Fibroblast of lung (primary cell): ENCODE measurements around the gene FGGY. TPM values are rescaled to one million over a fixed set of nuclear protein-coding genes. Genes with fewer than 3 reads are reported as not detected.

Experiments used
- DNase-seq, 2 donors: peaks; one replicate each; pipeline versions ENCODE4 v3.0.0 to v3.0.0-alpha.2; 2010; ENCODE audit warnings: low read depth in 2 of 2
- H2AFZ ChIP-seq: 2 replicates; pipeline ENCODE4 v1.5.1; 2012; ENCODE audit warnings: low read length, control low read depth, inconsistent platforms
- H3K27ac ChIP-seq: 2 replicates; pipeline ENCODE4 v1.5.1; 2011; ENCODE audit warnings: low read length, control low read depth; ENCODE audit not compliant: insufficient read depth
- H3K27me3 ChIP-seq: 2 replicates; pipeline ENCODE4 v1.5.1; 2011; ENCODE audit warnings: mild to moderate bottlenecking, low read length; ENCODE audit not compliant: control insufficient read depth, insufficient read depth
- H3K36me3 ChIP-seq: 2 replicates; pipeline ENCODE4 v1.5.1; 2011; ENCODE audit warnings: low read length; ENCODE audit not compliant: control insufficient read depth, insufficient read depth
- H3K4me1 ChIP-seq: 2 replicates; pipeline ENCODE4 v1.5.1; 2011; ENCODE audit warnings: low read length; ENCODE audit not compliant: control insufficient read depth, insufficient read depth; ENCODE audit errors: extremely low read depth
- H3K4me2 ChIP-seq: 2 replicates; pipeline ENCODE4 v1.5.1; 2011; ENCODE audit warnings: low read length, control low read depth; ENCODE audit not compliant: insufficient read depth; ENCODE audit errors: extremely low read depth
- H3K4me3 ChIP-seq, 4 experiments: fragments of 200-600 bp in 1 of 4; sonication (generic) in 1 of 4; replicated peaks in 1 of 4; 2 replicates each; pipeline ENCODE4 v1.5.1; 2011 to 2016; ENCODE audit warnings: low read length in 4 of 4, low read depth in 3 of 4, mild to moderate bottlenecking in 3 of 4, control low read depth in 2 of 4, inconsistent platforms in 1 of 4, mixed read lengths in 1 of 4; ENCODE audit not compliant: insufficient read depth in 1 of 4; ENCODE audit errors: control extremely low read depth in 1 of 4
- H3K79me2 ChIP-seq: 2 replicates; pipeline ENCODE4 v1.5.1; 2012; ENCODE audit warnings: mild to moderate bottlenecking, low read length, inconsistent platforms; ENCODE audit not compliant: control insufficient read depth, insufficient read depth
- H3K9ac ChIP-seq: 2 replicates; pipeline ENCODE4 v1.5.1; 2011; ENCODE audit warnings: mild to moderate bottlenecking, low read length, control low read depth; ENCODE audit not compliant: insufficient read depth
- H3K9me3 ChIP-seq: 2 replicates; pipeline ENCODE4 v1.5.1; 2012; ENCODE audit warnings: low read depth, low read length; ENCODE audit not compliant: control insufficient read depth, insufficient read depth
- H4K20me1 ChIP-seq: 2 replicates; pipeline ENCODE4 v1.5.1; 2011; ENCODE audit warnings: low read length; ENCODE audit not compliant: control insufficient read depth, insufficient read depth; ENCODE audit errors: extremely low read depth
- EZH2 ChIP-seq: IDR thresholded peaks from 2 replicates; pipeline ENCODE4 v1.5.1; 2012; ENCODE audit warnings: low read length, control low read depth, mild to moderate bottlenecking; ENCODE audit errors: missing control alignments
- polyA plus RNA-seq, 2 donors: library from polyadenylated mRNA; depleted of rRNA in 1 of 2; stranded (reverse) in 1 of 2; unstranded in 1 of 2; fragments of >200 nt; gene quantifications; 2 replicates each; pipeline ENCODE4 v1.2.1, GENCODE V29; 2011 to 2012; ENCODE audit warnings: missing spikeins in 1 of 2
- total RNA-seq: library from RNA; depleted of rRNA; stranded (reverse); fragments of >200 nt; gene quantifications from 2 replicates; pipeline ENCODE4 v1.2.1, GENCODE V29; 2014
- TF ChIP-seq, protein P1 (sequence below), 2 donors: IDR thresholded peaks in 1 of 2; conservative IDR thresholded peaks in 1 of 2; 1 replicate in 1 of 2; 2 replicates in 1 of 2; pipeline ENCODE4 v1.5.1; 2011 to 2012; ENCODE audit warnings: low read length in 2 of 2, control low read depth in 1 of 2, inconsistent platforms in 1 of 2, low read depth in 1 of 2, mild to moderate bottlenecking in 1 of 2

FGGY gene
- total and polyA plus RNA-seq, 2 donors (not counting 1 experiment from before 2014, with no cell fraction given): 9.5 to 32.4 TPM

DNA sequence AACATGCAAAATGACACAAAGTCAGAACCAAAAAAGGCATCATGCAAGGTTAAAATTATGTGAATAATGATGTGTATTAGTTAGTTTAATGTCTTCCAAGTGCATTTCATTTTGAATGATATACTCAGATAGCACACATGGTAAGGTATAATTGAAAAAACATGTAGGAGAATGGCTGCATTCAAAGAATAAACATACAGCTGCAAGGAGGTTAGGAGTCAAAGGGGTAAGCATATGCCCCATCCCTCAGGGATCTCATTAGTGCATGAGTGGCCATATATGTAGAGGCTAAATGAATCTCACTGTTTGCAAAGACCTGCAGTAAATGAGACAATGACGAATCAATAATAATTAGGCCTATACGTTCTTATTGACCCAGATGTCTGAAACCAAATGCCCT, 338.2 kb downstream of the FGGY start:
- Histone ChIP-seq H3K79me2 (no peaks in the 10 kb centered on the region), H3K4me3 (no peak overlapping the region), H3K4me1 (peaks cover 2% of the 10 kb centered on the region), H4K20me1 (no peaks in the 10 kb centered on the region), H3K36me3 (no peaks in the 10 kb centered on the region), H2AFZ (no peak overlapping the region), H3K9ac (no peak overlapping the region), H3K9me3 (no peaks in the 10 kb centered on the region), H3K4me2 (no peak overlapping the region), H3K27ac (no peak overlapping the region), H3K27me3 (no peaks in the 10 kb centered on the region)
- no peak for TF ChIP-seq EZH2
- TF ChIP-seq, protein P1, sequence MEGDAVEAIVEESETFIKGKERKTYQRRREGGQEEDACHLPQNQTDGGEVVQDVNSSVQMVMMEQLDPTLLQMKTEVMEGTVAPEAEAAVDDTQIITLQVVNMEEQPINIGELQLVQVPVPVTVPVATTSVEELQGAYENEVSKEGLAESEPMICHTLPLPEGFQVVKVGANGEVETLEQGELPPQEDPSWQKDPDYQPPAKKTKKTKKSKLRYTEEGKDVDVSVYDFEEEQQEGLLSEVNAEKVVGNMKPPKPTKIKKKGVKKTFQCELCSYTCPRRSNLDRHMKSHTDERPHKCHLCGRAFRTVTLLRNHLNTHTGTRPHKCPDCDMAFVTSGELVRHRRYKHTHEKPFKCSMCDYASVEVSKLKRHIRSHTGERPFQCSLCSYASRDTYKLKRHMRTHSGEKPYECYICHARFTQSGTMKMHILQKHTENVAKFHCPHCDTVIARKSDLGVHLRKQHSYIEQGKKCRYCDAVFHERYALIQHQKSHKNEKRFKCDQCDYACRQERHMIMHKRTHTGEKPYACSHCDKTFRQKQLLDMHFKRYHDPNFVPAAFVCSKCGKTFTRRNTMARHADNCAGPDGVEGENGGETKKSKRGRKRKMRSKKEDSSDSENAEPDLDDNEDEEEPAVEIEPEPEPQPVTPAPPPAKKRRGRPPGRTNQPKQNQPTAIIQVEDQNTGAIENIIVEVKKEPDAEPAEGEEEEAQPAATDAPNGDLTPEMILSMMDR (conservative IDR thresholded peaks at IDR 0.05 in 1 of 2, IDR thresholded peaks at IDR 0.05 in 1 of 2; ENCODE audit: low read depth in 1 of 2, low read length in 2 of 2): no peak
- no peak for DNase-seq

DNA sequence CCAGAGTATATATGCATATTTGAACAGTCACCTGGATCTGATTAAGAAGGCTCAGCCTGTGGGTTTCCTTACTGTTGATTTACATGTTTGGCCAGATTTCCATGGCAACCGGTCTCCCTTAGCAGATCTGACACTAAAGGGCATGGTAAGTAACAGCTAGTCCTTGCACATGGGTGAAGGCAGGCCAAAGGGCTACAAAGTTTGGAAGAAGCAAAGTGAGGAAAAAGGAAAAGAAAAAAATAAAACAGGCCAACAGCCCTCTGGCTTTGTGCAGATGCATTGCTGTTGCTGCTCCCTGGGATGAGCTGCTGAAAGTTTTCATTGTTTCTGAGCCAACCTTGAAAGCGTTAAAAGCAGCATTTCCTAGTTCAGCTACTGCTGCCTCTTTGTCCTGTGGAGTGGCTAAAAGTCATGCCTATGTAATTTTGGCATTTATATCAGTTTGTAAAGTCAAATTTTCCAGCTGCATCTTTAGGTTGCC, 341.4 kb downstream of the FGGY start:
- Histone ChIP-seq H3K9ac (no peak overlapping the region), H3K4me3 (no peak overlapping the region)
- peak; percentile 72 to 79 for DNase-seq

DNA sequence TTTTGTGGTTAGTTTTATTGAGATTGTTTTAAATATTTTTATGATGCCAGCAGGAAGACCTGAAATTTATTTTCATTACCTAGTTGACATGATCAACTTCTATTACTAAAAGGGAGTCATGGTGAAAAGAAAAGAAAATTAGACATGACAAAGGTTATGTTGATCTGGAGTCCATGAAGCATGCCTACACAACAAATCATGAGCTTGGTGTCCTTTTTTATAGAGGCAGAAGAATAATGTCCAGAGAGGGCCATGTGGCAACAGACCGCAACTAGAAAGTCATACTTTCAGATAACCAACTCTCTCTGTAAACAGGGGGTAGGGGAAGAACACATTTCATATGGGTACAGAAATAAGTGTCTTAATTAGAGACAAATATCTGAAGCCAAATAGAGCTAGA, 342.4 kb downstream of the FGGY start:
- Histone ChIP-seq H3K27me3 (no peaks in the 10 kb centered on the region), H3K79me2 (no peaks in the 10 kb centered on the region), H3K4me1 (peaks cover 2% of the 10 kb centered on the region), H3K4me2 (no peak overlapping the region), H2AFZ (no peak overlapping the region), H3K9me3 (no peaks in the 10 kb centered on the region), H3K9ac (no peak overlapping the region), H3K4me3 (no peak overlapping the region), H3K27ac (no peak overlapping the region), H3K36me3 (no peaks in the 10 kb centered on the region), H4K20me1 (no peaks in the 10 kb centered on the region)
- TF ChIP-seq EZH2: no peak
- TF ChIP-seq, protein P1 (conservative IDR thresholded peaks at IDR 0.05 in 1 of 2, IDR thresholded peaks at IDR 0.05 in 1 of 2; ENCODE audit: low read depth in 1 of 2, low read length in 2 of 2): no peak
- DNase-seq: no peak

More for the DNA sequence above, 341.4 kb downstream of the FGGY start:
- no peak for TF ChIP-seq EZH2
- TF ChIP-seq, protein P1 (conservative IDR thresholded peaks at IDR 0.05 in 1 of 2, IDR thresholded peaks at IDR 0.05 in 1 of 2; ENCODE audit: low read depth in 1 of 2, low read length in 2 of 2): peak in 1 of 2 donors; percentile 14
- Histone ChIP-seq H2AFZ (no peak overlapping the region), H4K20me1 (no peaks in the 10 kb centered on the region), H3K9me3 (no peaks in the 10 kb centered on the region), H3K4me2 (no peak overlapping the region), H3K27ac (no peak overlapping the region), H3K4me1 (peaks cover 2% of the 10 kb centered on the region), H3K36me3 (no peaks in the 10 kb centered on the region), H3K27me3 (no peaks in the 10 kb centered on the region), H3K79me2 (no peaks in the 10 kb centered on the region)
